Liver (tissue), 9 donors: ENCODE data around the gene HBG2. TPM values are rescaled to one million over a fixed set of nuclear protein-coding genes. Genes with fewer than 3 reads are reported as not detected.

Experiments used
- DNase-seq: peaks from one replicate; pipeline ENCODE4 v3.0.0-alpha.2; 2017; ENCODE audit warnings: low spot score
- H3K27ac ChIP-seq, 2 donors: one replicate each; pipeline ENCODE4 v1.7.0; 2013; ENCODE audit warnings: inconsistent platforms in 2 of 2, low read length in 2 of 2, control low read depth in 1 of 2, low read depth in 1 of 2, mild to moderate bottlenecking in 1 of 2
- H3K27me3 ChIP-seq, 4 donors: one replicate each; pipeline versions ENCODE4 v1.6.1 to v1.7.0; 2013; ENCODE audit warnings: low read length in 3 of 4, inconsistent platforms in 1 of 4, mild to moderate bottlenecking in 1 of 4, moderate library complexity in 1 of 4; ENCODE audit not compliant: control insufficient read depth in 4 of 4, insufficient read depth in 4 of 4
- H3K36me3 ChIP-seq, 4 donors: one replicate each; pipeline versions ENCODE4 v1.6.1 to v1.7.0; 2013; ENCODE audit warnings: low read length in 3 of 4, mild to moderate bottlenecking in 3 of 4, low read depth in 1 of 4, moderate library complexity in 1 of 4; ENCODE audit not compliant: control insufficient read depth in 4 of 4, insufficient read depth in 3 of 4
- H3K4me1 ChIP-seq, 4 donors: one replicate each; pipeline versions ENCODE4 v1.6.1 to v1.7.0; 2013; ENCODE audit warnings: low read length in 3 of 4, mild to moderate bottlenecking in 3 of 4, moderate library complexity in 1 of 4; ENCODE audit not compliant: control insufficient read depth in 4 of 4, insufficient read depth in 4 of 4
- H3K4me3 ChIP-seq, 3 donors: one replicate each; pipeline versions ENCODE4 v1.6.1 to v1.7.0; 2013; ENCODE audit warnings: low read length in 3 of 3, control low read depth in 1 of 3, low read depth in 1 of 3, mild to moderate bottlenecking in 1 of 3
- H3K9ac ChIP-seq, 2 donors: one replicate each; pipeline ENCODE4 v1.7.0; 2013; ENCODE audit warnings: low read length in 2 of 2, mild to moderate bottlenecking in 2 of 2, moderate library complexity in 2 of 2, control low read depth in 1 of 2, low read depth in 1 of 2
- H3K9me3 ChIP-seq, 4 donors: one replicate each; pipeline versions ENCODE4 v1.6.1 to v1.7.0; 2013; ENCODE audit warnings: low read length in 3 of 4; ENCODE audit not compliant: control insufficient read depth in 4 of 4
- ATF3 ChIP-seq: IDR thresholded peaks from 2 replicates; pipeline ENCODE4 v1.6.1; 2016; ENCODE audit warnings: antibody characterized with exemption
- CTCF ChIP-seq: fragments of 150-350 bp; IDR thresholded peaks from 2 replicates; pipeline ENCODE4 v1.5.1; 2017; ENCODE audit warnings: improper control_type of control experiment, low read depth, low read length; ENCODE audit not compliant: missing input control
- EGR1 ChIP-seq, 2 donors: IDR thresholded peaks; 2 replicates each; pipeline ENCODE4 v1.6.1; 2016 to 2018; ENCODE audit warnings: antibody characterized with exemption in 2 of 2, low read depth in 2 of 2
- FOXA1 ChIP-seq: IDR thresholded peaks from 2 replicates; pipeline ENCODE4 v1.6.1; 2016; ENCODE audit warnings: antibody characterized with exemption
- FOXA2 ChIP-seq: IDR thresholded peaks from 2 replicates; pipeline ENCODE4 v1.6.1; 2016; ENCODE audit warnings: antibody characterized with exemption
- GABPA ChIP-seq, 2 donors: IDR thresholded peaks in 1 of 2; conservative IDR thresholded peaks in 1 of 2; 2 replicates each; pipeline ENCODE4 v1.6.1; 2016; ENCODE audit warnings: antibody characterized with exemption in 2 of 2, mild to moderate bottlenecking in 1 of 2, moderate library complexity in 1 of 2
- HNF4A ChIP-seq, 2 donors: conservative IDR thresholded peaks; 2 replicates each; pipeline ENCODE4 v1.6.1; 2016; ENCODE audit warnings: antibody characterized with exemption in 2 of 2, mild to moderate bottlenecking in 2 of 2
- HNF4G ChIP-seq: IDR thresholded peaks from 2 replicates; pipeline ENCODE4 v1.6.1; 2016; ENCODE audit warnings: antibody characterized with exemption
- JUND ChIP-seq, 2 donors: IDR thresholded peaks; 2 replicates each; pipeline ENCODE4 v1.6.1; 2016; ENCODE audit warnings: antibody characterized with exemption in 2 of 2
- NR2F2 ChIP-seq: IDR thresholded peaks from 2 replicates; pipeline ENCODE4 v1.6.1; 2016; ENCODE audit warnings: antibody characterized with exemption
- REST ChIP-seq: IDR thresholded peaks from 2 replicates; pipeline ENCODE4 v1.6.1; 2016; ENCODE audit warnings: antibody characterized with exemption, mild to moderate bottlenecking
- RXRA ChIP-seq, 2 donors: IDR thresholded peaks; 2 replicates each; pipeline ENCODE4 v1.6.1; 2017 to 2018; ENCODE audit warnings: antibody characterized with exemption in 2 of 2, mild to moderate bottlenecking in 1 of 2
- SP1 ChIP-seq: IDR thresholded peaks from 2 replicates; pipeline ENCODE4 v1.6.1; 2018; ENCODE audit warnings: antibody characterized with exemption, mild to moderate bottlenecking
- TAF1 ChIP-seq: conservative IDR thresholded peaks from 2 replicates; pipeline ENCODE4 v1.6.1; 2016; ENCODE audit warnings: antibody characterized with exemption, mild to moderate bottlenecking
- YY1 ChIP-seq: IDR thresholded peaks from 2 replicates; pipeline ENCODE4 v1.6.1; 2016; ENCODE audit warnings: antibody characterized with exemption, mild to moderate bottlenecking
- ZBTB33 ChIP-seq: IDR thresholded peaks from 2 replicates; pipeline ENCODE4 v1.6.1; 2016; ENCODE audit warnings: antibody characterized with exemption
- WGBS: extraction: QIAGEN DNeasy Blood & Tissue Kit; methylation state at CpG from one replicate; pipeline ENCODE4 v1.1.7; 2013; 5-methylcytosine and 5-hydroxymethylcytosine counted together
- polyA plus RNA-seq, 2 donors: library from polyadenylated mRNA; stranded (reverse) in 1 of 2; unstranded in 1 of 2; fragments of 200-250 nt in 1 of 2; fragments of >200 nt in 1 of 2; fragmentation: Nextera tagmentation in 1 of 2; extraction: Ambion mirVana in 1 of 2; gene quantifications; one replicate each; pipeline versions ENCODE4 v1.2.1 to v1.2.3, GENCODE V29; 2013 to 2015
- total RNA-seq, 2 donors: library from RNA; depleted of rRNA; stranded (reverse); fragments of >200 nt; gene quantifications; one replicate each; pipeline ENCODE4 v1.2.3, GENCODE V29; 2014
- donor health status: healthy.
- donor health status: healthy.
- donor health status: healthy.
- donor health status: healthy.
- donor health status: healthy.

Gene HBG2
- total and polyA plus RNA-seq, 4 donors: 0.71 to 55,632 TPM; not detected in 2

- no peak for TF ChIP-seq CTCF
- TF ChIP-seq FOXA1: no peak
- no peak for TF ChIP-seq EGR1 (IDR thresholded peaks at IDR 0.05; ENCODE audit: low read depth in 2 of 2)
These were observed 17.9 kb upstream of the HBG2 start (continued) for GRCh38 chr11:5272395-5273017.

GRCh38 chr11:5269715-5270147, 15.2 kb upstream of the HBG2 start, which contains the start of gene HBE1:
HBE1 (minus strand) TSS chr11:5269945; CDS start chr11:5269890, 55 bp downstream.
- Histone ChIP-seq H3K4me3 (no peak within 1 kb of the TSS), H3K9me3 (no peaks in the 10 kb centered on the region), H3K9ac (no peak within 1 kb of the TSS), H3K27ac (no peak within 1 kb of the TSS), H3K36me3 (no peaks in the 10 kb centered on the region), H3K27me3 (peaks cover 0 to 6% (median 0%) of the 10 kb centered on the region in 4 donors), H3K4me1 (no peaks in the 10 kb centered on the region)
- 67% methylated on average over 4 of the region's 4 CpGs for WGBS
- DNase-seq: no peak
- TF ChIP-seq YY1 (no peak), RXRA (IDR thresholded peaks at IDR 0.05) (no peak), HNF4A (conservative IDR thresholded peaks at IDR 0.05) (no peak), NR2F2 (no peak), FOXA2 (no peak), REST (no peak), HNF4G (no peak), GABPA (IDR thresholded peaks at IDR 0.05 in 1 of 2, conservative IDR thresholded peaks at IDR 0.05 in 1 of 2) (no peak), ATF3 (no peak), EGR1 (IDR thresholded peaks at IDR 0.05; ENCODE audit: low read depth in 2 of 2) (no peak), ZBTB33 (no peak), CTCF (no peak), FOXA1 (no peak), JUND (IDR thresholded peaks at IDR 0.05) (no peak), SP1 (no peak), TAF1 (no peak)
